HepG2 (cell line): ENCODE measurements around the gene GRM8. TPM values are rescaled to one million over a fixed set of nuclear protein-coding genes. Genes with fewer than 3 reads are reported as not detected.

Experiments used
- ATAC-seq: fragments of 200-7000 bp; cut with Tn5 transposase; 3 replicates; pipeline ENCODE4 v1.9.1; 2020; ENCODE audit warnings: mild to moderate bottlenecking, moderate library complexity
- BruUV-seq: library from RNA; stranded (reverse); fragments of 400-500 nt; replicated peaks from 2 replicates; lab custom pipeline; 2021; lab: Mats Ljungman, UMichigan
- CTCF ChIA-PET: fragments of 300-600 bp; formaldehyde crosslinking; extraction: SDS; loops from one replicate; lab custom pipeline; 2021; ENCODE audit warnings: low total read pairs, inconsistent platforms, low intra/inter-chr PET ratio; lab: Yijun Ruan, JAX
- POLR2A ChIA-PET: fragments of 350-600 bp; sonication (Branson Sonifier 250); formaldehyde crosslinking; loops from one replicate; lab custom pipeline; 2020; ENCODE audit warnings: antibody characterized with exemption, inconsistent platforms; lab: Yijun Ruan, JAX
- DNase-seq: peaks from one replicate; pipeline ENCODE4 v3.0.0-alpha.2; 2015; ENCODE audit warnings: low spot score
- FAIRE-seq: peaks from 3 replicates; lab custom pipeline; 2011; peaks lifted over from hg19 to GRCh38; lab: Jason Lieb, UNC
- H2AFZ ChIP-seq: one replicate; pipeline ENCODE4 v1.6.1; 2011; ENCODE audit warnings: low read length, inconsistent platforms
- H3K27ac ChIP-seq: fragments of 300-600 bp; 3 replicates; pipeline ENCODE4 v1.8.0; 2011; ENCODE audit warnings: mixed run types, mild to moderate bottlenecking, mixed read lengths, low read length, inconsistent platforms; ENCODE audit not compliant: insufficient read depth; ENCODE audit errors: extremely low read length
- H3K27me3 ChIP-seq, 2 experiments: fragments of 200-600 bp in 1 of 2; 2 replicates in 1 of 2; 3 replicates in 1 of 2; pipeline versions ENCODE4 v1.6.0 to v1.8.0; 2011; ENCODE audit warnings: low read length in 2 of 2, mild to moderate bottlenecking in 2 of 2, moderate library complexity in 2 of 2, inconsistent platforms in 1 of 2; ENCODE audit not compliant: insufficient read depth in 2 of 2, control insufficient read depth in 1 of 2
- H3K36me3 ChIP-seq, 2 experiments: fragments of 200-600 bp in 1 of 2; replicated peaks in 1 of 2; 2 replicates in 1 of 2; 3 replicates in 1 of 2; pipeline versions ENCODE4 v1.5.1 to v1.8.0; 2011; ENCODE audit warnings: low read length in 2 of 2, inconsistent platforms in 1 of 2; ENCODE audit not compliant: insufficient read depth in 2 of 2, control insufficient read depth in 1 of 2
- H3K4me1 ChIP-seq: 2 replicates; pipeline ENCODE4 v1.5.1; 2012; ENCODE audit warnings: low read length, inconsistent platforms; ENCODE audit not compliant: insufficient read depth
- H3K4me2 ChIP-seq: 2 replicates; pipeline ENCODE4 v1.6.0; 2011; ENCODE audit warnings: low read depth, low read length, inconsistent platforms
- H3K4me3 ChIP-seq, 3 experiments: fragments of 200-600 bp in 1 of 3; sonication (generic), shearing (Covaris generic) in 1 of 3; replicated peaks in 1 of 3; 2 replicates each; pipeline ENCODE4 v1.5.1; 2011 to 2016; ENCODE audit warnings: low read length in 3 of 3, inconsistent platforms in 2 of 3, low read depth in 2 of 3, mild to moderate bottlenecking in 2 of 3, control low read depth in 1 of 3, mixed read lengths in 1 of 3; ENCODE audit not compliant: insufficient read depth in 1 of 3
- H3K79me2 ChIP-seq: one replicate; pipeline ENCODE4 v1.6.1; 2011; ENCODE audit warnings: low read length, inconsistent platforms; ENCODE audit not compliant: insufficient read depth
- H3K9ac ChIP-seq: 2 replicates; pipeline ENCODE4 v1.6.0; 2011; ENCODE audit warnings: mild to moderate bottlenecking, low read depth, low read length, inconsistent platforms; ENCODE audit not compliant: insufficient read depth
- H3K9me3 ChIP-seq: 2 replicates; pipeline ENCODE4 v1.5.1; 2012; ENCODE audit warnings: mild to moderate bottlenecking, low read length
- H4K20me1 ChIP-seq: 2 replicates; pipeline ENCODE4 v1.6.0; 2011; ENCODE audit warnings: inconsistent platforms, mild to moderate bottlenecking, low read length, moderate library complexity; ENCODE audit not compliant: insufficient read depth
- ARNTL ChIP-seq: sonication (generic); formaldehyde crosslinking; IDR thresholded peaks from 2 replicates; pipeline ENCODE4 v1.4.0; 2020; ENCODE audit warnings: mild to moderate bottlenecking, missing genetic modification reagents
- CEBPG ChIP-seq: IDR thresholded peaks from 2 replicates; pipeline ENCODE4 v1.6.1; 2016
- FOXK1 ChIP-seq: sonication (generic); formaldehyde crosslinking; IDR thresholded peaks from 2 replicates; pipeline ENCODE4 v1.4.0; 2020; ENCODE audit warnings: low read depth, missing genetic modification reagents, borderline replicate concordance
- GTF3A ChIP-seq: sonication (generic); formaldehyde crosslinking; conservative IDR thresholded peaks from 2 replicates; pipeline ENCODE4 v1.4.0; 2020; ENCODE audit warnings: mild to moderate bottlenecking, missing genetic modification reagents
- MATR3 ChIP-seq: sonication (generic); formaldehyde crosslinking; IDR thresholded peaks from 2 replicates; pipeline ENCODE4 v1.4.0; 2020; ENCODE audit warnings: missing genetic modification reagents
- MIXL1 ChIP-seq: IDR thresholded peaks from 2 replicates; pipeline ENCODE4 v1.6.1; 2016
- NCOA1 ChIP-seq: sonication (generic); formaldehyde crosslinking; IDR thresholded peaks from 2 replicates; pipeline ENCODE4 v1.9.0; 2021; ENCODE audit warnings: missing genetic modification reagents
- NFYB ChIP-seq: sonication (generic); formaldehyde crosslinking; IDR thresholded peaks from 2 replicates; pipeline ENCODE4 v1.4.0; 2020; ENCODE audit warnings: missing genetic modification reagents
- SIX4 ChIP-seq: sonication (generic); formaldehyde crosslinking; IDR thresholded peaks from 2 replicates; pipeline ENCODE4 v1.4.0; 2020; ENCODE audit warnings: missing genetic modification reagents
- SOX6 ChIP-seq, 2 experiments: fragments of 450-650 bp in 1 of 2; sonication (generic) in 1 of 2; formaldehyde crosslinking in 1 of 2; IDR thresholded peaks; 2 replicates each; pipeline versions ENCODE4 v1.4.0 to v1.6.1; 2017 to 2020; ENCODE audit warnings: antibody characterized with exemption in 1 of 2, mild to moderate bottlenecking in 1 of 2, missing genetic modification reagents in 1 of 2
- ZNF17 ChIP-seq: sonication (generic); formaldehyde crosslinking; IDR thresholded peaks from 2 replicates; pipeline ENCODE4 v1.5.0; 2020; ENCODE audit warnings: mild to moderate bottlenecking, missing genetic modification reagents
- ZNF274 ChIP-seq: sonication (generic); formaldehyde crosslinking; IDR thresholded peaks from 2 replicates; pipeline ENCODE4 v1.5.1; 2020; ENCODE audit warnings: mild to moderate bottlenecking, missing genetic modification reagents
- ZNF460 ChIP-seq: sonication (generic); formaldehyde crosslinking; IDR thresholded peaks from 2 replicates; pipeline ENCODE4 v1.5.1; 2020; ENCODE audit warnings: missing genetic modification reagents, mild to moderate bottlenecking, borderline replicate concordance
- ZNF782 ChIP-seq: sonication (generic); formaldehyde crosslinking; IDR thresholded peaks from 2 replicates; pipeline ENCODE4 v1.4.0; 2020; ENCODE audit warnings: missing genetic modification reagents, mild to moderate bottlenecking, borderline replicate concordance
- ZNF792 ChIP-seq: IDR thresholded peaks from 2 replicates; pipeline ENCODE4 v1.6.1; 2016
- ZNF83 ChIP-seq: sonication (generic); formaldehyde crosslinking; IDR thresholded peaks from 2 replicates; pipeline ENCODE4 v1.4.0; 2020; ENCODE audit warnings: missing genetic modification reagents, mild to moderate bottlenecking, borderline replicate concordance
- in situ Hi-C: cut with HindIII; loops from 2 replicates; pipeline ENCODE4 v1.10.0; 2017; ENCODE audit warnings: low pct_unique_long_range_greater_than_20kb; ENCODE audit not compliant: extremely low pct_ligation_motif_present
- intact Hi-C: fragments of 100-400 bp; cut with micrococcal nuclease; formaldehyde crosslinking; loops from one replicate; pipeline ENCODE4 v1.10.0; 2022; ENCODE audit not compliant: unreplicated experiment
- polyA plus RNA-seq, 8 experiments: library from polyadenylated mRNA; depleted of rRNA in 3 of 8; stranded (reverse) in 7 of 8; unstranded in 1 of 8; fragments of >200 nt; fragmentation: Illumina TruSeq in 4 of 8; extraction: Trizol in 4 of 8; gene quantifications; 2 replicates each; pipeline versions ENCODE4 v1.2.1 to v1.2.3, GENCODE V29; 2011 to 2016; ENCODE audit warnings: low read depth in 4 of 8, missing spikeins in 1 of 8, mixed read lengths in 1 of 8; ENCODE audit not compliant: insufficient read depth in 1 of 8
- total RNA-seq, 5 experiments: library from RNA; depleted of rRNA; stranded (reverse); fragments of >200 nt; fragmentation: Illumina TruSeq; extraction: Trizol; gene quantifications; 2 replicates each; pipeline ENCODE4 v1.2.3, GENCODE V29; 2016; ENCODE audit warnings: low read depth in 1 of 5
- TF ChIP-seq, protein P1 (sequence below): IDR thresholded peaks from 2 replicates; pipeline ENCODE4 v1.6.1; 2016
- TF ChIP-seq, protein P2 (sequence below): IDR thresholded peaks from 2 replicates; pipeline ENCODE4 v1.6.1; 2012; ENCODE audit warnings: inconsistent platforms
- TF ChIP-seq, protein P3 (sequence below): IDR thresholded peaks from 2 replicates; pipeline ENCODE4 v1.6.1; 2016; ENCODE audit warnings: low read depth, borderline replicate concordance
- TF ChIP-seq, protein P4 (sequence below): IDR thresholded peaks from 2 replicates; pipeline ENCODE4 v1.6.1; 2016; ENCODE audit warnings: low read depth

The GRM8 gene
- total and polyA plus RNA-seq, 2 of the 13 experiments (the other 11 are each of a cell fraction or from before 2014, with no cell fraction given): not detected

DNA sequence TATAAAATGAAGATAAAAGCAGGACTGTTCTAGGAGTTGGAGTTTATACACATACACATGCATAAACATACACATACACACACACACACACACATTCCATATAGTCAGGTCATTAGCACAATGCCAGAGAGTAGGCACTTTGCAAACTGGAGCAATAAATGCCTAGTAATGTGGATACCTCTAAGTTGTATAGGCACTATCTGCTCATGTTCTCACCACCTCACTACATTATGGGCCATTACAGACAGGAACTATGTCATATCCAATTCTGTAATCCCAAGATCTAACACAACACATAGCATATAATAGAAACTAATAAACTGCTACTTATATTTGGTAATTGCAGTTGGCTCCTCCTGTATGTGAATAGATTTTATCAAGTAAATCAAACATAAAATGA lies 115.6 kb downstream of the GRM8 start:
- Histone ChIP-seq H2AFZ (no peak overlapping the region), H3K4me1 (no peaks in the 10 kb centered on the region), H3K4me3 (no peak overlapping the region), H3K4me2 (no peak overlapping the region), H3K27ac (no peak overlapping the region), H3K36me3 (no peaks in the 10 kb centered on the region), H3K9ac (no peak overlapping the region), H3K9me3 (no peaks in the 10 kb centered on the region), H4K20me1 (no peaks in the 10 kb centered on the region), H3K79me2 (no peaks in the 10 kb centered on the region), H3K27me3 (no peaks in the 10 kb centered on the region)
- no peak for TF ChIP-seq ZNF83 (CRISPR knock-in tag)
- no peak for TF ChIP-seq ZNF792 (CRISPR knock-in tag)
- TF ChIP-seq, protein P1, sequence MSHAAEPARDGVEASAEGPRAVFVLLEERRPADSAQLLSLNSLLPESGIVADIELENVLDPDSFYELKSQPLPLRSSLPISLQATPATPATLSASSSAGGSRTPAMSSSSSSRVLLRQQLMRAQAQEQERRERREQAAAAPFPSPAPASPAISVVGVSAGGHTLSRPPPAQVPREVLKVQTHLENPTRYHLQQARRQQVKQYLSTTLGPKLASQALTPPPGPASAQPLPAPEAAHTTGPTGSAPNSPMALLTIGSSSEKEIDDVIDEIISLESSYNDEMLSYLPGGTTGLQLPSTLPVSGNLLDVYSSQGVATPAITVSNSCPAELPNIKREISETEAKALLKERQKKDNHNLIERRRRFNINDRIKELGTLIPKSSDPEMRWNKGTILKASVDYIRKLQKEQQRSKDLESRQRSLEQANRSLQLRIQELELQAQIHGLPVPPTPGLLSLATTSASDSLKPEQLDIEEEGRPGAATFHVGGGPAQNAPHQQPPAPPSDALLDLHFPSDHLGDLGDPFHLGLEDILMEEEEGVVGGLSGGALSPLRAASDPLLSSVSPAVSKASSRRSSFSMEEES (CRISPR knock-in tag): no peak
- TF ChIP-seq ZNF460 (CRISPR knock-in tag): no peak
- TF ChIP-seq SIX4: no peak
- TF ChIP-seq FOXK1: no peak
- TF ChIP-seq MATR3: no peak
- no peak for TF ChIP-seq NFYB (CRISPR knock-in tag)
- TF ChIP-seq, protein P2, sequence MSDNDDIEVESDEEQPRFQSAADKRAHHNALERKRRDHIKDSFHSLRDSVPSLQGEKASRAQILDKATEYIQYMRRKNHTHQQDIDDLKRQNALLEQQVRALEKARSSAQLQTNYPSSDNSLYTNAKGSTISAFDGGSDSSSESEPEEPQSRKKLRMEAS: no peak
- no peak for TF ChIP-seq ZNF17
- TF ChIP-seq, protein P3, sequence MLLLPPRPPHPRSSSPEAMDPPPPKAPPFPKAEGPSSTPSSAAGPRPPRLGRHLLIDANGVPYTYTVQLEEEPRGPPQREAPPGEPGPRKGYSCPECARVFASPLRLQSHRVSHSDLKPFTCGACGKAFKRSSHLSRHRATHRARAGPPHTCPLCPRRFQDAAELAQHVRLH (CRISPR knock-in tag): no peak
- no peak for TF ChIP-seq CEBPG (CRISPR knock-in tag)
- TF ChIP-seq SOX6 (IDR thresholded peaks at IDR 0.05): no peak
- no peak for TF ChIP-seq SOX6 (CRISPR knock-in tag; IDR thresholded peaks at IDR 0.05)
- TF ChIP-seq ZNF274 (CRISPR knock-in tag): no peak
- TF ChIP-seq, protein P4, sequence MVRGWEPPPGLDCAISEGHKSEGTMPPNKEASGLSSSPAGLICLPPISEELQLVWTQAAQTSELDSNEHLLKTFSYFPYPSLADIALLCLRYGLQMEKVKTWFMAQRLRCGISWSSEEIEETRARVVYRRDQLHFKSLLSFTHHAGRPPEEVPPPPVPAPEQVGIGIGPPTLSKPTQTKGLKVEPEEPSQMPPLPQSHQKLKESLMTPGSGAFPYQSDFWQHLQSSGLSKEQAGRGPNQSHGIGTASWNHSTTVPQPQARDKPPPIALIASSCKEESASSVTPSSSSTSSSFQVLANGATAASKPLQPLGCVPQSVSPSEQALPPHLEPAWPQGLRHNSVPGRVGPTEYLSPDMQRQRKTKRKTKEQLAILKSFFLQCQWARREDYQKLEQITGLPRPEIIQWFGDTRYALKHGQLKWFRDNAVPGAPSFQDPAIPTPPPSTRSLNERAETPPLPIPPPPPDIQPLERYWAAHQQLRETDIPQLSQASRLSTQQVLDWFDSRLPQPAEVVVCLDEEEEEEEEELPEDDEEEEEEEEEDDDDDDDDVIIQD (CRISPR knock-in tag): no peak
- TF ChIP-seq MIXL1 (CRISPR knock-in tag): no peak
- TF ChIP-seq ARNTL (CRISPR knock-in tag): no peak
- TF ChIP-seq NCOA1 (CRISPR knock-in tag): no peak
- TF ChIP-seq ZNF782 (CRISPR knock-in tag): no peak
- TF ChIP-seq GTF3A: no peak
- FAIRE-seq: no peak
- no peak for ATAC-seq
- DNase-seq: no peak
- no TSS peak for BruUV-seq
- ChIA-PET POLR2A (no interaction called here), CTCF (no interaction called here)
- in situ Hi-C loops: no loop called here
- intact Hi-C loops: no loop called here
